Measurements from ENCODE around the gene BCL6. TPM values are rescaled to one million over a fixed set of nuclear protein-coding genes. Genes with fewer than 3 reads are reported as not detected.

The BCL6 gene
- total RNA-seq, 4 donors from 2014 or later = 203 to 661 (median 285) TPM

- Histone ChIP-seq H3K27ac (no peak overlapping the region), H3K4me1 (peaks cover 3% of the 10 kb centered on the region), H3K36me3 (no peaks in the 10 kb centered on the region), H3K27me3 (no peaks in the 10 kb centered on the region), H3K9me3 (no peaks in the 10 kb centered on the region), H3K4me3 (no peak overlapping the region)
- no peak for DNase-seq (ENCODE audit: low spot score in 2 of 2)
- WGBS = 78% methylated on average over 1 of the region's 1 CpG
- TF ChIP-seq POLR2A (IDR thresholded peaks at IDR 0.05) (no peak), POLR2AphosphoS5 (IDR thresholded peaks at IDR 0.05) (no peak), EP300 (IDR thresholded peaks at IDR 0.05) (no peak), CTCF (IDR thresholded peaks at IDR 0.05) (no peak)
Measured at GRCh38 chr3:187758318-187758955, 13.2 kb upstream of the BCL6 start.

- peaks cover 11% of the 10 kb centered on the region for H3K4me1 ChIP-seq
- H3K4me3 ChIP-seq = no peak overlapping the region
- WGBS = 91% methylated on average over 4 of the region's 4 CpGs
- H3K27me3 ChIP-seq = no peaks in the 10 kb centered on the region
- DNase-seq (ENCODE audit: low spot score in 2 of 2) = no peak
- H3K9me3 ChIP-seq = no peaks in the 10 kb centered on the region
- TF ChIP-seq POLR2A (IDR thresholded peaks at IDR 0.05) (no peak), POLR2AphosphoS5 (IDR thresholded peaks at IDR 0.05) (no peak), EP300 (IDR thresholded peaks at IDR 0.05) (no peak), CTCF (IDR thresholded peaks at IDR 0.05) (no peak)
- H3K36me3 ChIP-seq = no peaks in the 10 kb centered on the region
- H3K27ac ChIP-seq = no peak overlapping the region
Measured at GRCh38 chr3:187753516-187753915, 8.2 kb upstream of the BCL6 start.

GRCh38 chr3:187750513-187751123, 5.3 kb upstream of the BCL6 start:
- WGBS = 37% methylated on average over 11 of the region's 11 CpGs
- Histone ChIP-seq H3K27ac (peak overlapping the region; percentile 79), H3K36me3 (no peaks in the 10 kb centered on the region), H3K4me3 (peak overlapping the region; percentile 8), H3K27me3 (no peaks in the 10 kb centered on the region), H3K4me1 (peaks cover 32% of the 10 kb centered on the region), H3K9me3 (no peaks in the 10 kb centered on the region)
- TF ChIP-seq CTCF (IDR thresholded peaks at IDR 0.05) = no peak
- TF ChIP-seq EP300 (IDR thresholded peaks at IDR 0.05) = no peak
- no peak for TF ChIP-seq POLR2AphosphoS5 (IDR thresholded peaks at IDR 0.05)
- no peak for TF ChIP-seq POLR2A (IDR thresholded peaks at IDR 0.05)
- no peak for DNase-seq (ENCODE audit: low spot score in 2 of 2)

GRCh38 chr3:187750006-187750512, 4.8 kb upstream of the BCL6 start:
- H3K27ac ChIP-seq = peak overlapping the region; percentile 79
- no peaks in the 10 kb centered on the region for H3K36me3 ChIP-seq
- no peaks in the 10 kb centered on the region for H3K27me3 ChIP-seq
- TF ChIP-seq POLR2AphosphoS5 (IDR thresholded peaks at IDR 0.05) (peak; percentile 24 to 80 (median 59)), POLR2A (IDR thresholded peaks at IDR 0.05) (no peak), EP300 (IDR thresholded peaks at IDR 0.05) (no peak), CTCF (IDR thresholded peaks at IDR 0.05) (no peak)
- WGBS = 35% methylated on average over 14 of the region's 14 CpGs
- peaks cover 32% of the 10 kb centered on the region for H3K4me1 ChIP-seq
- H3K9me3 ChIP-seq = no peaks in the 10 kb centered on the region
- H3K4me3 ChIP-seq = peak overlapping the region; percentile 8
- peak in 1 of 2 donors; percentile 70 for DNase-seq (ENCODE audit: low spot score in 2 of 2)

GRCh38 chr3:187748050-187748481, 2.8 kb upstream of the BCL6 start:
- WGBS = 8% methylated on average over 2 of the region's 2 CpGs
- Histone ChIP-seq H3K4me1 (peaks cover 32% of the 10 kb centered on the region), H3K27me3 (no peaks in the 10 kb centered on the region), H3K27ac (peak overlapping the region; percentile 100), H3K36me3 (no peaks in the 10 kb centered on the region), H3K4me3 (no peak overlapping the region), H3K9me3 (no peaks in the 10 kb centered on the region)
- TF ChIP-seq POLR2A (IDR thresholded peaks at IDR 0.05) (no peak), CTCF (IDR thresholded peaks at IDR 0.05) (peak; percentile 95 to 97), POLR2AphosphoS5 (IDR thresholded peaks at IDR 0.05) (peak in 2 of 3 donors; percentile 82 to 83)
- peak; percentile 93 to 95 for DNase-seq (ENCODE audit: low spot score in 2 of 2)
